Omental fat pad (tissue), 4 donors: ENCODE measurements around the gene HSCB. TPM values are rescaled to one million over a fixed set of nuclear protein-coding genes. Genes with fewer than 3 reads are reported as not detected.
"Not testable (repeated sequence)": the region's sequence is repeated elsewhere in the genome, so short reads cannot be mapped to it uniquely, and the experiment has no call there.

ENCODE experiments used
- ATAC-seq: fragments of 150-250 bp; one replicate; pipeline ENCODE4 v1.9.1; 2016; ENCODE audit warnings: mild to moderate bottlenecking, moderate library complexity; ENCODE audit not compliant: low FRiP score
- DNase-seq: peaks from one replicate; pipeline ENCODE4 v3.0.0-alpha.2; 2019; ENCODE audit warnings: low spot score
- CTCF ChIP-seq, 3 donors: fragments of 450-650 bp; IDR thresholded peaks; one replicate each; pipeline ENCODE4 v1.5.1; 2016 to 2017; ENCODE audit warnings: antibody characterized with exemption in 3 of 3, mild to moderate bottlenecking in 3 of 3, moderate library complexity in 2 of 3
- total RNA-seq, 4 donors: library from RNA; depleted of rRNA; stranded (reverse); fragments of >200 nt; gene quantifications; one replicate each; pipeline ENCODE4 v1.1.0, GENCODE V29; 2016

HSCB gene
- total RNA-seq, 4 donors from 2014 or later = 9.5 to 21.0 (median 14.8) TPM

- DNase-seq = no peak
- no peak for ATAC-seq
- TF ChIP-seq CTCF (IDR thresholded peaks at IDR 0.05) = no peak
Observed at GRCh38 chr22:28728002-28728401, 13.8 kb upstream of the HSCB start.

GRCh38 chr22:28728621-28729313 lies 13.1 kb upstream of the HSCB start:
- TF ChIP-seq CTCF (IDR thresholded peaks at IDR 0.05) = no peak
- DNase-seq (no peak), ATAC-seq (no peak)

- no peak for DNase-seq
- TF ChIP-seq CTCF (IDR thresholded peaks at IDR 0.05) = no peak
- no peak for ATAC-seq
Observed at GRCh38 chr22:28730179-28730578, 11.7 kb upstream of the HSCB start.

GRCh38 chr22:28734393-28734792 lies 7.4 kb upstream of the HSCB start:
- TF ChIP-seq CTCF (IDR thresholded peaks at IDR 0.05) = no peak
- DNase-seq (no peak), ATAC-seq (no peak)

GRCh38 chr22:28736301-28737155 lies 5.3 kb upstream of the HSCB start:
- TF ChIP-seq CTCF (IDR thresholded peaks at IDR 0.05) = no peak
- ATAC-seq (no peak), DNase-seq (no peak)

GRCh38 chr22:28737701-28738100 lies 4.1 kb upstream of the HSCB start:
- no peak for TF ChIP-seq CTCF (IDR thresholded peaks at IDR 0.05)
- no peak for ATAC-seq
- no peak for DNase-seq

GRCh38 chr22:28738876-28739275 lies 3.0 kb upstream of the HSCB start:
- not testable (repeated sequence) for DNase-seq

More at GRCh38 chr22:28738876-28739275, 3.0 kb upstream of the HSCB start:
- not testable (repeated sequence) for ATAC-seq
